Activated T-helper 9 cell treated with anti-CD3 and anti-CD28 coated beads, Interleukin-2, amount 50 U/mL, for 16 hours (primary cell): Measurements from ENCODE around the gene SNX19.

Experiments
- DNase-seq: peaks from one replicate; pipeline ENCODE4 v3.0.0-alpha.2; 2020; ENCODE audit warnings: low read depth

SNX19 gene

DNA sequence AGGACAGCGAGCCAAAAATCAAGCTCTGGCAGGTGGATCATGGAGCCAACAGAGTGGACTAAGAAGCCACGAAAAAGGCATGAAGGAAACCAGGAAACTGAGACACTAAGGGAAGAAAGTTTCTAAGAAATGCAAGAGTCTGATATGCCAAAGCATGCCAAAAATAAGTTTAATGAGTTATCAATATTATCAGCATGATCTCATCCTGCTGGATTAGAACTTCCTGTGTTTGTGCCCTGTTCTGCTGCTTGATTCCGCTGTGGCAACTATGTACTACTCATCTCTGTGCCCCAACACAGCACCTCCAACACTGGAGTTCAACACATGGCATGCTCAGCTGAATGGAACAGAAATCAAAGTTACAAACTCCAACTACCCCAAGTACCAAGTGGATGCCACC, 10.8 kb downstream of the SNX19 start:
- DNase-seq = no peak

- no peak for DNase-seq
Observed at GRCh38 chr11:130904380-130904779, 11.9 kb downstream of the SNX19 start.

DNA sequence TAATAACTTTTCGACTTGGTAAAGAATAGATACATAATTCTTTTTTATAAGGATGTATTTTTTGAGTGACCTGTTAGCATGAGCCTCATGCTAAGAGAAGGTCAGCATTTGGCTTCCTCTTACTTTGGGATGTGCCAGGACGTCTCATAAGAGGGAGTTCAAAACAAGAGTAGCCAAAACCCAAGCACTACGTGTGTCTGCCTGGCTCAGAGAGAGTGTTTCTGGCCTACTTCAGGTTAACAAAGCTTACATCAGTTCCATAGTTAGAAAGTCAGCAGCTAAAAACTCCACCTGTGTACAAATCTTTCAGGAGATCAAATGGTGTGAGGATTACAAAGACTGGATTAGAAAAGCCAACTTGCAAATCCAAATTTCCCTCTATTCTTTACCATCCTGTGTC, 13.9 kb downstream of the SNX19 start:
- DNase-seq = no peak

DNA sequence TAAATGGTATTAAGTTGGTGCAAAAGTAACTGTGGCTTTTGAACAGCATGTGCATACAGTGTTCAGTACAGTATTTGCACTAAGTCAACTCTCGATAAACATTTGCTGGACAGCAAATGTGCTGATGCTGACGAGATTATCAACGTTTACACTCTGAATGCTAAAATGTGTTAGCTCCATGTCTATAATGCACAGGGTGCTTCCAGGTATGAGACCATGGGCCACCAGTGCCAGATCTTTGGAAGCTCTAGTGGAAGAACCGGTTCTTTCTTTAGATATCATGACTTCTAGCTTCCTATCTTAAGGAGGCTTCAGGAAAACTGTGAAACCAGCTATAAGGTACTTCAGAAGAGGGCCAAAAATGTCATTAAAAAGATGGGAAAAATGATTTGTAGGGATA, 17.2 kb downstream of the SNX19 start:
- DNase-seq = no peak

- no peak for DNase-seq
Observed at GRCh38 chr11:130897262-130898182, 18.8 kb downstream of the SNX19 start.

GRCh38 chr11:130894322-130895025, 21.8 kb downstream of the SNX19 start:
- peak; percentile 27 for DNase-seq

DNA sequence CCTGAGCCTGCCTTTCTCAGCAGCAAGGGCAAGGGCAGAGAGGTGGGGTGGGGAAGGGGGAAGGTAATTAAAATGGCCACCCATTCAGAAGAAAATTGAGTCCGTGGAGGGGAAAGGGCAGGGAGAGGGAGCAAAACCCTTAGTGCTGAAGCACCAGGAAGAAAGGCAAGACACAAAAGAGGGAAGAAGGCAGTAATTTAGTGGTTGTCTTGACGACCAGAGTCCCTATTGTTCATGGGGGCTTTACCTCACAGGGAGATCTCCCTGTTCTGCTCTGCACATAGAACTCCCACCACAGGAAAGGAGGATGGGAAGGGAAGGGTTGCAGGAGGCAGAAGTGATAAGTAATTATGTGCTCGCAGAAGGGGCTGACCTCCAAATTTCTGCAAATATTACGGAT, 23.4 kb downstream of the SNX19 start:
- DNase-seq = no peak

DNA sequence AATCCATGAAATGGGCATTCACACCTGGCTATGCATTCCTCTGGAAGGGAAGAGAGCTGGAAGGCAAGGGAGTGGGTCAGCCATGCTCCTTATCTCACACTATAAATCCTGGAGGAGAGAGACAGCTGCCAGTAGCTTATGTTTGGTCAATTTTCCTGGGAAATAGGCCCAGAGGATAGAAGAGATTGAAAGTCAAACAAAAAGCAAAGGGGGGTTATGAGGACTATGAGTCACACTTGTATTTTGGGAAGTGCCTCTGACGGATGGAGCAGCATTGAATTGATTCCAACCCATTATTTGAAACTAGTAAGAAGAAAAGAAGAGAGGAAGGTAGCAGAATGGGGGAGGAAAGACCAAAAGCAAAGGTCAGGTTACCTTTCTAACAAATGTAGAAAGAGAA, 25.0 kb downstream of the SNX19 start:
- DNase-seq = no peak

DNA sequence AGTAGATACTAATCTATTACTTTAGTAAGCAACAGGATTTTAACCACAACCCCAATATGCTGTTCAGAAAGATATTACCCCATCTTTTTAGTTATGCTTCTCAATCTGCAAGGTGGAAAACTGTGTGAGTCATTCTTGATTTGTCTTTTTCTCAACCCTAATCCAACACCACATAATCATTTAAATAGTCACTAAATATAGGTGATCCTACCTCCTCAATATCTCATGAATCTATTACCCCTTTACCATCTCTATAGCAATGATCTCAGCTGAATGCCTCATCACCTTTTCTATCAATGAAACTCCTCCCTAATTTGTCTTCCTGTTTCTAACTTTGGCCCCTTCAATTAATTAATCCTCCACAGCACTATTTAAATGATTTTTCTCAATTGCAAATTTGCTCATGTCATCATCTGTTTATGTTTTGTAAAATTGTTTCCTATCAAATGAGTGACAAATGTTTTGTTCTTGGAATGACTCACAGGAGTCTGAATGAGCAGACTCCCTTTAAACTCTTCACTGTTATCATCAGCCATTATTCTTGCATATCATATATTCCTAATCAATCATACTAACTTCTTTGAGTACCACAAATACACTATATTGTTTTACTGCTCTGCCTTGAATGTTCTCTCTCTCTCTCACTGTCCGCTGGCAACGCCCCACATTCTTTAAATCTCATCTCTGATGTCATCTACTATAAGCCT, 26.1 kb downstream of the SNX19 start:
- no peak for DNase-seq

DNA sequence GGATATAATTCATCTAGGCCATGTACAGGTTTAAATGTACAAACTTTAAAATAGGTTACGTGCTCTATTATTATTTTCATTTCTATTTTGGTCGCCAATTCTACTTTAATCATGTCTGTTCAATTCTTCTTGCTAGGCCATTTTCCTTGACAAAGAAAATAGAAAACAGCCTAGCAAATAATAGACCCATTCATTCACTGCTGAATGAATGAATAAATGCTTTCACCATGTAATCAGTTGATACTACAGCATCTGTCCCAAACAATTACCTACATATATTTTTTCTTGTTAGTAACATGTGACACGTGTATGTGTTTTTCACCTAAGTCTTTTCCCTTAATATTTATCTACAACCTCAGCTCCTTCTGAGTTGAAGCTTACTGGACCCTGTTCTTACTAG, 27.5 kb downstream of the SNX19 start:
- no peak for DNase-seq

GRCh38 chr11:130886704-130887103, 29.6 kb downstream of the SNX19 start:
- DNase-seq = no peak

DNA sequence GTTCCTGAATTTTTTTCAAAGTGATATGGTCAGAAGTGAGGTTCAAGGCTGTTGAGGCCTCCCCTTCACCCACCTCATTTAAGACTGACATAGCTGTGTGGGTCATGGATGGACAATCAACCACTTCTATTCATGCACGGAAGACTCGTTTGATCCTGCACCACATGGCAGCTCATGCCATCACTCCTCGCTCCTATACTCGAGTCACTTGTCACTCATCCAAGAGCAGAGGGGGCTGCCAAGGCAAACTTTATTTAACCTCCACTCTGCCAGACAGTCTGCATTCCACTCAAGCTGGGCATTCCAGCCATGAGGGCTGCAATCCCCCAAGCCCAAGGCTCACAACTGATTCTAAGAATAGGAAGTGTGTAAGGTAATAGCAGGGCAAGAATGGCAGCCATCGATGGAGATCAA, 34.1 kb downstream of the SNX19 start:
- no peak for DNase-seq

- DNase-seq = no peak
Observed at GRCh38 chr11:130881475-130882137, 34.7 kb downstream of the SNX19 start.

DNA sequence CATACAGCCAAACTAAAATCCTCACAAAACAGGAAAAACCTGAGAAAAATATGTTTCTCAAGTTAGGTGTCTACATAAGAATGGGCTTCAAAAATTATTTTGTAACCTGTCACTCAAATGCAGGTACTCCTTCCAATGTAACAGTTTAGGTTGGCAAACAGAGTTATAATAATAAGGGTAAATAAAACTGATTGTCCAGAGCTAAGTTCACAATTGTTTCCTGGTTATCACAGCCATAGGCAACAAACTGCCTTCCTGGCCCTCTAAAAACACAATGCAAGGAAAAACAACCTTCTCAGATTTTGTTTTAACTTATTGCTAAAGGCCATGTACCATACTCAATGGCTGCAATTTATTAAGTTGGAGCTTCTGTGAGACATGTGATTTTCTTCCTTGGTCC, 36.4 kb downstream of the SNX19 start:
- DNase-seq = no peak

DNA sequence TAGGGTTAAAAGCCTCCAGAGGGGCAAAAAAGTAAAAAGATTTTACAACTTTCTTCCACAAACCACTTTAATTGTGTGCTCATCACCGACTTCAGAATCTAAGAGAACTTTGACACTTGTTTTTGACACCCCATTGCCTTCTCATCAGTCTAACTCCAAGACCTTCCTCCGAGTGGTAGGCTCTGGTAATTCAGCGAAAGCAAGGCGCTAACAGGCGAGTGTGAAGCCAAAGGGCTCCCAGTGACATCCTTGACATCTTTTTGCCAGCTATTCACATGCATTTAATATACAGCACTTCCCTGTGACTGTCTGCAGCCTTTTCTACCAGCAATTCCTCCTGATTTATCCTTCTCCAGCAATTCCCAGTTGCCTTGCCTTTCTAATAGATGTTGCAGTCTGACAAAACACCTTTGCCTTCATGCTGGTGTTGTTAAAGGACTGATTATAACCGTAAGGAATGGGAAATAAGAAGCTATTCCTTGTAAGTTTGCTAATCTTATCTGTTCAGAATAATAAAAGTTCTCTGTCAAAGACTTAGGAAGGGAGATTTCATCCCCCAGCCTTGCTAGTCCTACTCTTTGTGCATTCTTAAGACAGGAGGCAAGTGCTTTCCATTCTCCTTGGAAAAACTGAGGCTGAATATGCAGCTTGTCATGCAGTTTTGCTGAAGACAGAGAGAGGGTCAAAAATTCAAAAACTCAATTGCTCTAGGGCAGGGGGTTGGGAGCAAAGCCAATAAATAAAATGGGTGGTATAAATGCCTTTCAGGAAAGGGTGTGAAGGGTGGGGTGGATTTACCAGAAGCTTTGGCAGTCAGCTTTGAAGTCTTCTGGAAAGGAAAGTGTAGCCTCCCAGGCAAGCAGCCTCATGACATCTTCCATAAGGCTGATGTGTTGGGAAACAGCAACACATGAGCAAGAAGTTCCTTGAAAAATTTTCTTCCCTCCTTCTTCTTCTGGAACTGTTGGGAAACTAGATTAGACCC, 39.1 kb downstream of the SNX19 start:
- DNase-seq = no peak

GRCh38 chr11:130876100-130876499, 40.2 kb downstream of the SNX19 start:
- no peak for DNase-seq

DNA sequence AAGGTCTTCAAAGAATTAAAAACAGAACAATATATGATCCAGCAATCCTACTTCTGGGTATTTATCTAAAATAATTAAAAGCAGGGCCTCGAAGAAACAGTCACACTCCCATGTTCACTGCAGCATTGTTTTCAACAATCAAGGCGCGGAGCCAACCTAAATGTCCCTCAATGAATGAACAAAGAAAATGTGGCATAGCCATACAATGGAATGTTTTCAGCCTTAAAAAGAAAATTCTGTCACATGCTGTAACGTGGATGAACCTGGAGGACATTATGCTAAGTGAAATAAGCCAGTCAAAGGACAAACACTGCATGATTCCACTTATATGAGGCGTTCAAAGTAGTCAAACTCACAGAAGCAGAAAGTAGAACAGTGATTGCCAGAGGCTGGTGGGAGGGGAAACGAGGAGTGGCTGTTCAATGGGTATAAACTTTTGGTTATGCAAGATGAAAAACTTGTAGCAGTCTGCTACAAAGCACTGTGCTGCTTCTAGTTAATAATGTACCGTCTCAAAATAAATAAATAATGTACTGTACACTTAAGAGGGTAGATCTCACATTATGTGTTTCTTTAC, 41.2 kb downstream of the SNX19 start:
- DNase-seq = no peak

- DNase-seq = no peak
Observed at GRCh38 chr11:130874396-130874795, 41.9 kb downstream of the SNX19 start.

GRCh38 chr11:130873761-130874160, 42.5 kb downstream of the SNX19 start:
- no peak for DNase-seq

DNA sequence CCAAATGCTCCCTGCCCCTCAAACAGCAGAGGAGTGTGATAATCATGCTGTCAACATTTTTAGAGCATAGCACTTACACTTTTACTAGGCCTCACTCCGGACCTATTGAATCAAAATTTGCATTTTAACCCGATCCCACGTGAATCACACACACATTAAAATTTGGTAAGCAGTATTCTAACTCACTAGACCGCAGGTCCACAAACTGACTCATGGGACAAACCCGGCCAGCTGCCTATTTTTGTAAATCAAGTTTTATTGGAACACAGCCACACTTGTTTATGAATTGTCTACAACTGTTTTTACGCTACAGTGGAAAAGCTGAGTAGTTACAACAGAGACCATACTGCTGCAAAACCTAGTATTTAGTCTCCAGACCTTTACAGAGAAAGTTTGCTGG, 43.3 kb downstream of the SNX19 start:
- no peak for DNase-seq

DNA sequence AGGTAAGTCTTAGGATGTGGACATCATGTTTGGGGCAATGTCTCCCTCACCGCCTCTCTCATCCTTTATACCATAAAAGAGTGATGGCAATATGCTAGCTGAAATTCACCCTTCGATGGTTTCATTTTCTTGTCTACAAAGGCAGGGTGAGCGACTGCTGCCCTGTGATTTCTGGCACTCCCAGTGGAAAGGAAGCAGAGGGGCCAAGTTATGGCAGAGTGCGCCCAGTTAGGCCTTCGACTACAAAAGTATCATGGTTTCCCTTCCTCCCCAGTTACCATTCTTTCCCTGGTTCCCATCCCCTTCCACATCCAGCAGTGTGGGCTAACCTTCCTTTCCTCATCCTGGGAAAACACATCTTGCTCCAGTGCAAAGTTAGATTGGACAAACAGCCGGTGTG, 43.8 kb downstream of the SNX19 start:
- DNase-seq = no peak
